OCI-LY1 (cell line): Measurements from ENCODE around the gene RC3H1.

ENCODE experiments used
- EZH2 ChIP-seq: fragments of 200-600 bp; sonication (generic), shearing (Covaris generic); IDR thresholded peaks from 2 replicates; pipeline ENCODE4 v1.8.0; 2017; ENCODE audit warnings: borderline replicate concordance, mixed run types, mild to moderate bottlenecking, antibody characterized with exemption, low read length, moderate library complexity, mixed read lengths
- TF ChIP-seq, protein P1 (sequence below): fragments of 200-600 bp; sonication (generic), shearing (Covaris generic); IDR thresholded peaks from 2 replicates; pipeline ENCODE4 v1.5.1; 2017; ENCODE audit warnings: mild to moderate bottlenecking, antibody characterized with exemption, low read length, moderate library complexity, mixed read lengths

DNA sequence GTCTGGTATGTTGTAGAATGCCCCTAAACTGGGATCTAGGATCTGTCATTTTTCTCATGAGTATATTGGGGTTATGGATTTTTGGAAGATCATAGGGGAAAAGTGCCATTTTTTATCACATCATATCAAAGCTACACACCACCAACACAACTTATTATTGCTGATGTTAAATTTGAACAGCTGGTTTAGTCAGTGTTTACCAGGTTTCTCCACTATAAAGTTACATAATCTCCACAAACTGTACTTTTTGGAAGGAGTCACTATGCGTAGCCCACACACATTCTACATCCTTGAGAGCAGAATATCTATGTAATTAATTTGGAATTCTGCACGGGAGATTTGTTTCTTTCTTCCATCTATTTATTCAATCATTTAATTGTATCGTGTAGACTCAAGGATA is 35.2 kb downstream of the RC3H1 start:
- TF ChIP-seq, protein P1, sequence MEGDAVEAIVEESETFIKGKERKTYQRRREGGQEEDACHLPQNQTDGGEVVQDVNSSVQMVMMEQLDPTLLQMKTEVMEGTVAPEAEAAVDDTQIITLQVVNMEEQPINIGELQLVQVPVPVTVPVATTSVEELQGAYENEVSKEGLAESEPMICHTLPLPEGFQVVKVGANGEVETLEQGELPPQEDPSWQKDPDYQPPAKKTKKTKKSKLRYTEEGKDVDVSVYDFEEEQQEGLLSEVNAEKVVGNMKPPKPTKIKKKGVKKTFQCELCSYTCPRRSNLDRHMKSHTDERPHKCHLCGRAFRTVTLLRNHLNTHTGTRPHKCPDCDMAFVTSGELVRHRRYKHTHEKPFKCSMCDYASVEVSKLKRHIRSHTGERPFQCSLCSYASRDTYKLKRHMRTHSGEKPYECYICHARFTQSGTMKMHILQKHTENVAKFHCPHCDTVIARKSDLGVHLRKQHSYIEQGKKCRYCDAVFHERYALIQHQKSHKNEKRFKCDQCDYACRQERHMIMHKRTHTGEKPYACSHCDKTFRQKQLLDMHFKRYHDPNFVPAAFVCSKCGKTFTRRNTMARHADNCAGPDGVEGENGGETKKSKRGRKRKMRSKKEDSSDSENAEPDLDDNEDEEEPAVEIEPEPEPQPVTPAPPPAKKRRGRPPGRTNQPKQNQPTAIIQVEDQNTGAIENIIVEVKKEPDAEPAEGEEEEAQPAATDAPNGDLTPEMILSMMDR: no peak
- no peak for TF ChIP-seq EZH2
